A549 (cell line): ENCODE results near the gene ADCK2. TPM values are rescaled to one million over a fixed set of nuclear protein-coding genes. Genes with fewer than 3 reads are reported as not detected.

Source experiments
- ATAC-seq, 2 experiments: fragments of 200-7000 bp in 1 of 2; fragments of >200 bp in 1 of 2; cut with Nextera tagmentation in 1 of 2; cut with Tn5 transposase in 1 of 2; 3 replicates each; pipeline versions ENCODE4 v1.8.0 to v1.9.1; 2018 to 2020; ENCODE audit warnings: mild to moderate bottlenecking in 1 of 2, moderate library complexity in 1 of 2
- CTCF ChIA-PET: fragments of 300-600 bp; sonication (Branson Sonifier 250); formaldehyde crosslinking; extraction: SDS; loops from one replicate; lab custom pipeline; 2021; ENCODE audit warnings: antibody characterized with exemption, inconsistent platforms; lab: Yijun Ruan, JAX
- POLR2A ChIA-PET: fragments of 350-600 bp; formaldehyde crosslinking; extraction: SDS; loops from one replicate; lab custom pipeline; 2021; ENCODE audit warnings: antibody characterized with exemption, inconsistent platforms; lab: Yijun Ruan, JAX
- DNase-seq, 2 experiments: peaks; one replicate each; pipeline versions ENCODE4 v3.0.0 to v3.0.0-alpha.2; 2011 to 2016; ENCODE audit warnings: low read depth in 1 of 2, low spot score in 1 of 2
- FAIRE-seq: peaks from 2 replicates; lab custom pipeline; 2011; peaks lifted over from hg19 to GRCh38; lab: Jason Lieb, UNC
- H3K27ac ChIP-seq, 2 experiments: fragments of >200 bp; sonication (Bioruptor Twin); formaldehyde crosslinking; 3 replicates each; pipeline ENCODE4 v1.5.1; 2016 to 2017
- H3K4me1 ChIP-seq: fragments of >200 bp; sonication (Bioruptor Twin); formaldehyde crosslinking; 3 replicates; pipeline ENCODE4 v1.6.1; 2016
- H3K4me2 ChIP-seq: fragments of >200 bp; sonication (Bioruptor Twin); formaldehyde crosslinking; 3 replicates; pipeline ENCODE4 v1.6.1; 2016
- H3K4me3 ChIP-seq: fragments of >200 bp; sonication (Bioruptor Twin); formaldehyde crosslinking; 3 replicates; pipeline ENCODE4 v1.5.1; 2016
- H3K9me3 ChIP-seq: fragments of >200 bp; sonication (Bioruptor Twin); formaldehyde crosslinking; 3 replicates; pipeline ENCODE4 v1.6.1; 2016
- BHLHE40 ChIP-seq: IDR thresholded peaks from 2 replicates; pipeline ENCODE4 v1.6.1; 2012; ENCODE audit warnings: low read depth, low read length, inconsistent platforms
- CBX2 ChIP-seq: fragments of 200-600 bp; sonication (generic); IDR thresholded peaks from 2 replicates; pipeline ENCODE4 v1.6.1; 2016; ENCODE audit warnings: low read depth, mild to moderate bottlenecking, borderline replicate concordance
- EP300 ChIP-seq, 2 experiments: fragments of >200 bp; sonication (Bioruptor Twin); formaldehyde crosslinking; IDR thresholded peaks; 2 replicates in 1 of 2; 3 replicates in 1 of 2; pipeline ENCODE4 v1.6.1; 2016 to 2017
- ESRRA ChIP-seq: fragments of 150-350 bp; IDR thresholded peaks from 2 replicates; pipeline ENCODE4 v1.6.1; 2014; ENCODE audit warnings: mild to moderate bottlenecking, low read length, borderline replicate concordance
- FOSL2 ChIP-seq, 2 experiments: fragments of 450-650 bp in 1 of 2; fragments of >200 bp in 1 of 2; sonication (Bioruptor Twin) in 1 of 2; formaldehyde crosslinking; IDR thresholded peaks; 2 replicates each; pipeline versions ENCODE4 v1.5.0 to v1.6.1; 2016 to 2020; ENCODE audit warnings: mild to moderate bottlenecking in 1 of 2, moderate library complexity in 1 of 2
- FOXS1 ChIP-seq: fragments of 250-450 bp; sonication (Bioruptor Pico); IDR thresholded peaks from 2 replicates; pipeline ENCODE4 v1.5.0; 2020; ENCODE audit warnings: mild to moderate bottlenecking, moderate library complexity
- HDAC2 ChIP-seq: fragments of 200-600 bp; sonication (generic); IDR thresholded peaks from 2 replicates; pipeline ENCODE4 v1.6.1; 2016
- HOXA7 ChIP-seq: fragments of 250-450 bp; sonication (Bioruptor Pico); IDR thresholded peaks from 2 replicates; pipeline ENCODE4 v1.5.0; 2020; ENCODE audit warnings: mild to moderate bottlenecking, moderate library complexity
- HOXB5 ChIP-seq: fragments of 250-450 bp; sonication (Bioruptor Pico); IDR thresholded peaks from 2 replicates; pipeline ENCODE4 v1.5.0; 2020; ENCODE audit warnings: mild to moderate bottlenecking, moderate library complexity
- MAFK ChIP-seq: fragments of 450-650 bp; IDR thresholded peaks from 2 replicates; pipeline ENCODE4 v1.6.1; 2014; ENCODE audit not compliant: partially characterized antibody
- MAZ ChIP-seq: fragments of 150-350 bp; IDR thresholded peaks from 2 replicates; pipeline ENCODE4 v1.6.1; 2014; ENCODE audit warnings: antibody characterized with exemption, low read depth, low read length, borderline replicate concordance
- MYC ChIP-seq: IDR thresholded peaks from 2 replicates; pipeline ENCODE4 v1.6.1; 2012; ENCODE audit warnings: mild to moderate bottlenecking, inconsistent platforms, low read length, improper control_type of control experiment, borderline replicate concordance
- NPAS2 ChIP-seq: fragments of 250-450 bp; sonication (Bioruptor Pico); IDR thresholded peaks from 2 replicates; pipeline ENCODE4 v1.8.0; 2022; ENCODE audit warnings: mild to moderate bottlenecking, moderate library complexity, borderline replicate concordance
- POLR2AphosphoS2 ChIP-seq: conservative IDR thresholded peaks from 2 replicates; pipeline ENCODE4 v1.6.1; 2012; ENCODE audit warnings: low read length, improper control_type of control experiment, inconsistent platforms
- SREBF2 ChIP-seq: fragments of 450-650 bp; IDR thresholded peaks from 2 replicates; pipeline ENCODE4 v1.6.1; 2014; ENCODE audit warnings: mild to moderate bottlenecking, moderate library complexity
- TP53 ChIP-seq: fragments of 250-450 bp; sonication (Bioruptor Pico); IDR thresholded peaks from 2 replicates; pipeline ENCODE4 v1.5.0; 2021; ENCODE audit warnings: mild to moderate bottlenecking, moderate library complexity
- ZFP36 ChIP-seq: fragments of 450-650 bp; IDR thresholded peaks from 2 replicates; pipeline ENCODE4 v1.6.1; 2014; ENCODE audit warnings: borderline replicate concordance; ENCODE audit not compliant: partially characterized antibody
- ZNF302 ChIP-seq: fragments of 250-450 bp; sonication (Bioruptor Pico); IDR thresholded peaks from 2 replicates; pipeline ENCODE4 v1.9.0; 2021; ENCODE audit warnings: inconsistent platforms, mild to moderate bottlenecking, moderate library complexity
- ZSCAN20 ChIP-seq: fragments of 250-450 bp; sonication (Bioruptor Pico); IDR thresholded peaks from 2 replicates; pipeline ENCODE4 v1.8.0; 2022; ENCODE audit warnings: mild to moderate bottlenecking, moderate library complexity
- WGBS: methylation state at CpG from one replicate; pipeline ENCODE4 v1.1.6; 2017; ENCODE audit errors: missing lambda C conversion rate; 5-methylcytosine and 5-hydroxymethylcytosine counted together
- polyA plus RNA-seq, 4 experiments: library from polyadenylated mRNA; depleted of rRNA in 3 of 4; stranded (reverse); fragments of >200 nt; fragmentation: RNase III in 1 of 4; extraction: RNeasy Plus Mini Kit Qiagen cat#74134 plus additional on column Dnase treatment in 1 of 4; gene quantifications; 2 replicates in 3 of 4; 3 replicates in 1 of 4; pipeline ENCODE4 v1.2.3, GENCODE V29; 2011 to 2017
- TF ChIP-seq, protein P1 (sequence below): fragments of 250-450 bp; sonication (Bioruptor Pico); IDR thresholded peaks from 2 replicates; pipeline ENCODE4 v1.5.0; 2020; ENCODE audit warnings: low read depth, mild to moderate bottlenecking, moderate library complexity
- TF ChIP-seq, protein P2 (sequence below): fragments of >200 bp; sonication (Bioruptor Twin); formaldehyde crosslinking; IDR thresholded peaks from 2 replicates; pipeline ENCODE4 v1.6.1; 2016
- TF ChIP-seq, protein P3 (sequence below): IDR thresholded peaks from 2 replicates; pipeline ENCODE4 v1.6.1; 2012; ENCODE audit warnings: low read depth, borderline replicate concordance

ADCK2 gene
- polyA plus RNA-seq, 2 of the 4 experiments (the other 2 are of a cell fraction), result 13.1 to 13.9 TPM

DNA sequence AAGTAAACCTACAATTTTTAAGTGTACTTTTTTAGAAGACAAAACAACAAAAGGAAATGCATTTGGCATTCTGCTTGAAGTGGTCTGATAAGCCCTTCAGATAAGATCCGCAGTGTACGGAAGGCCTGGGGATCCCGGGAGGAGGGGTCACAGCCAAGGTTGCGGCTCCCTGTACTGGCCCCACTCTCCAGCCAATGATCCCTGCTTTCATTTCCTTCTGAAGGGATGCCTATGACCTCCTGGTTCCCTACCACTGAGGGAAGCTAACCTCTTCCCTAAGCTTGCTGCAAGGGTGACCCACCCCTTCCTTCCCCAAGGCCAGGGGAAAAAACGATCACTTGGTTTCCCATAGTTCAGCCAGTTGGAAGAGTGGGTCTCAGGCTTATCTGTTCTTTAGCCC, 37.4 kb upstream of the ADCK2 start:
- ChIA-PET POLR2A (no interaction called here), CTCF (interaction anchor here (0.7 to 4.8 kb wide), 6 partner anchors 11 to 461 kb away, joined by 3 to 39 read pairs (median 9); no protein-coding TSS in a partner anchor)
- Histone ChIP-seq H3K4me1 (no peaks in the 10 kb centered on the region), H3K4me3 (no peak overlapping the region), H3K4me2 (no peak overlapping the region), H3K27ac (no peak overlapping the region), H3K9me3 (no peaks in the 10 kb centered on the region)
- no peak for ATAC-seq
- no peak for DNase-seq
- WGBS, result 83% methylated on average over 5 of the region's 5 CpGs
- FAIRE-seq, result no peak
- TF ChIP-seq FOSL2 (IDR thresholded peaks at IDR 0.05) (no peak), FOSL2 (CRISPR knock-in tag; IDR thresholded peaks at IDR 0.05) (no peak), FOXS1 (CRISPR knock-in tag) (no peak), ZFP36 (no peak), SREBF2 (no peak), EP300 (IDR thresholded peaks at IDR 0.05) (no peak), HDAC2 (no peak), TP53 (CRISPR knock-in tag) (no peak), POLR2AphosphoS2 (no peak), MYC (no peak), MAFK (no peak)
- TF ChIP-seq, protein P1, sequence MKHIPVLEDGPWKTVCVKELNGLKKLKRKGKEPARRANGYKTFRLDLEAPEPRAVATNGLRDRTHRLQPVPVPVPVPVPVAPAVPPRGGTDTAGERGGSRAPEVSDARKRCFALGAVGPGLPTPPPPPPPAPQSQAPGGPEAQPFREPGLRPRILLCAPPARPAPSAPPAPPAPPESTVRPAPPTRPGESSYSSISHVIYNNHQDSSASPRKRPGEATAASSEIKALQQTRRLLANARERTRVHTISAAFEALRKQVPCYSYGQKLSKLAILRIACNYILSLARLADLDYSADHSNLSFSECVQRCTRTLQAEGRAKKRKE, result no peak

DNA sequence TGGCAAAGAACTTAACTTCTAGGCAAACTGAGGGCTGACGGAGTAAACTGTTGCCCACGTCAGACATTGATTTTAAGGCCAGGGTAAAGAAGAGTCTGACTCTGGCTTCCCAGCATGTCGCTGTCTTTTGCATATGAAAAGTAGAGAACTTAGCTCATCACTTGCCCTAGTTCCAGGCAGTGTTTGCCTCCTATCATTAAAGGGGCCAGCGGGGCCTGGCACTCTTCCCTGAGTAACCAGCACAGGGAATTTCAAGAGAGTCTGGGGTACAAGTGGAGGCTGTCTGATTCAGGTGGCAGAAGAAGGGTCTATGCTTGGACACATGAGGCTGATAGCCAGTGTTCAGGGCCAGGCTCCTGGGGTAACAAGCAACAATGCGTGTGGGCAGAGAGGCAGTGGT, 36.9 kb upstream of the ADCK2 start:
- TF ChIP-seq, protein P1, result no peak
- TF ChIP-seq HOXA7 (CRISPR knock-in tag) (no peak), SREBF2 (no peak)
- DNase-seq, result no peak
- H3K27ac ChIP-seq, result no peak overlapping the region
- WGBS, result 86% methylated on average over 5 of the region's 5 CpGs
- H3K4me1 ChIP-seq, result no peaks in the 10 kb centered on the region; the same call in 2 of the 3 replicates
- no peaks in the 10 kb centered on the region for H3K9me3 ChIP-seq
- ATAC-seq, result no peak
- no peak overlapping the region for H3K4me2 ChIP-seq
- no peak overlapping the region for H3K4me3 ChIP-seq
- CTCF ChIA-PET, result interaction anchor here (0.6 to 4.8 kb wide), 6 partner anchors 11 to 881 kb away, joined by 3 to 39 read pairs (median 9); no protein-coding TSS in a partner anchor
- POLR2A ChIA-PET, result interaction anchor here (0.8 kb wide), 1 partner anchor 11 kb away, joined by 9 read pairs; no protein-coding TSS in a partner anchor
- FAIRE-seq, result no peak

DNA sequence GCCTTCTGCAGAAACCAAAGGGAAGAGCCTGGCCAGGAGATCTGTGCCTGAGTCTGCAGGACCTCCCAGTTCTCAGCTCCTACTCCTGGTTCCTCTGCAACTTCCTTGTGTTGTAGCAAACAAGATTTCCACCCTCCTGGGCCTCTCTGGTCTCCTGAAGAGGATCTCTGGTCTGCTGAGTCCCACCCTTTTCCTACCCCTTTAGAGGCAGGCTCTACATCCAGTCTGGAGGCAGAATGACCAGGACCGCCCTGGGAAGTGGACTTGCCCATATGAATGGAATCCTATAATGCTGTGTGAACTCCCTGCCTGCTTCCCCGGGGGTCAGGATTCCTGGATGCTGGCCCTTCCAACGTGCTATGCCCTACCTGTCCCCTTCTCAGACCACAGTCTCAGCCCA, 35.3 kb upstream of the ADCK2 start:
- no peaks in the 10 kb centered on the region; the same call in 2 of the 3 replicates for H3K4me1 ChIP-seq
- no peak overlapping the region for H3K4me3 ChIP-seq
- DNase-seq, result no peak
- no peak for FAIRE-seq
- CTCF ChIA-PET, result interaction anchor here (1.0 to 4.8 kb wide), 5 partner anchors 9 to 120 kb away, joined by 4 to 39 read pairs (median 14); no protein-coding TSS in a partner anchor
- H3K9me3 ChIP-seq, result no peaks in the 10 kb centered on the region
- WGBS, result 70% methylated on average over 3 of the region's 3 CpGs
- ATAC-seq, result no peak
- H3K4me2 ChIP-seq, result no peak overlapping the region
- POLR2A ChIA-PET, result no interaction called here
- TF ChIP-seq CBX2 (no peak), FOXS1 (CRISPR knock-in tag) (no peak), ZNF302 (no peak), EP300 (IDR thresholded peaks at IDR 0.05) (no peak), FOSL2 (IDR thresholded peaks at IDR 0.05) (no peak), FOSL2 (CRISPR knock-in tag; IDR thresholded peaks at IDR 0.05) (no peak), MYC (no peak), ESRRA (no peak), POLR2AphosphoS2 (no peak), ZSCAN20 (CRISPR knock-in tag) (no peak), BHLHE40 (no peak), NPAS2 (CRISPR knock-in tag) (no peak), ZFP36 (no peak), HDAC2 (no peak), HOXB5 (CRISPR knock-in tag) (no peak), MAZ (no peak)
- TF ChIP-seq, protein P2, sequence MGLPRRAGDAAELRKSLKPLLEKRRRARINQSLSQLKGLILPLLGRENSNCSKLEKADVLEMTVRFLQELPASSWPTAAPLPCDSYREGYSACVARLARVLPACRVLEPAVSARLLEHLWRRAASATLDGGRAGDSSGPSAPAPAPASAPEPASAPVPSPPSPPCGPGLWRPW, result no peak
- TF ChIP-seq, protein P3, sequence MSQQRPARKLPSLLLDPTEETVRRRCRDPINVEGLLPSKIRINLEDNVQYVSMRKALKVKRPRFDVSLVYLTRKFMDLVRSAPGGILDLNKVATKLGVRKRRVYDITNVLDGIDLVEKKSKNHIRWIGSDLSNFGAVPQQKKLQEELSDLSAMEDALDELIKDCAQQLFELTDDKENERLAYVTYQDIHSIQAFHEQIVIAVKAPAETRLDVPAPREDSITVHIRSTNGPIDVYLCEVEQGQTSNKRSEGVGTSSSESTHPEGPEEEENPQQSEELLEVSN, result no peak
- TF ChIP-seq, all 56 proteins: peak for 0
- H3K27ac ChIP-seq, result peak overlapping the region in 1 of 2 experiments; percentile 5; a peak in 1 of 6 replicates
